GM23248 (cell line): ENCODE data around the gene TNFRSF19.

Experiments
- EZH2 ChIP-seq: fragments of 200-600 bp; sonication (generic); IDR thresholded peaks from 2 replicates; pipeline ENCODE4 v1.6.1; 2018; ENCODE audit warnings: antibody characterized with exemption, mild to moderate bottlenecking; ENCODE audit not compliant: insufficient read depth, poor library complexity, severe bottlenecking
- EZH2phosphoT487 ChIP-seq: fragments of 200-600 bp; sonication (generic); IDR thresholded peaks from 2 replicates; pipeline ENCODE4 v1.6.1; 2018; ENCODE audit warnings: antibody characterized with exemption, moderate library complexity, mild to moderate bottlenecking, low read depth; ENCODE audit not compliant: insufficient read depth

GRCh38 chr13:23560571-23561089, 9.6 kb upstream of the TNFRSF19 start:
- TF ChIP-seq EZH2phosphoT487 (no peak), EZH2 (no peak)
